Measurements from ENCODE around the gene NID1.

- no peak for TF ChIP-seq POLR2A (IDR thresholded peaks at IDR 0.05)
- TF ChIP-seq CTCF (IDR thresholded peaks at IDR 0.05) = no peak
Observed at GRCh38 chr1:236021424-236022135, 43.3 kb downstream of the NID1 start.
